ENCODE results near the gene PSMD2. TPM values are rescaled to one million over a fixed set of nuclear protein-coding genes. Genes with fewer than 3 reads are reported as not detected.

The PSMD2 gene
- total RNA-seq (2014; rRNA removed; shearing (Covaris generic)) = 248 and 283 TPM in 2 replicates

DNA sequence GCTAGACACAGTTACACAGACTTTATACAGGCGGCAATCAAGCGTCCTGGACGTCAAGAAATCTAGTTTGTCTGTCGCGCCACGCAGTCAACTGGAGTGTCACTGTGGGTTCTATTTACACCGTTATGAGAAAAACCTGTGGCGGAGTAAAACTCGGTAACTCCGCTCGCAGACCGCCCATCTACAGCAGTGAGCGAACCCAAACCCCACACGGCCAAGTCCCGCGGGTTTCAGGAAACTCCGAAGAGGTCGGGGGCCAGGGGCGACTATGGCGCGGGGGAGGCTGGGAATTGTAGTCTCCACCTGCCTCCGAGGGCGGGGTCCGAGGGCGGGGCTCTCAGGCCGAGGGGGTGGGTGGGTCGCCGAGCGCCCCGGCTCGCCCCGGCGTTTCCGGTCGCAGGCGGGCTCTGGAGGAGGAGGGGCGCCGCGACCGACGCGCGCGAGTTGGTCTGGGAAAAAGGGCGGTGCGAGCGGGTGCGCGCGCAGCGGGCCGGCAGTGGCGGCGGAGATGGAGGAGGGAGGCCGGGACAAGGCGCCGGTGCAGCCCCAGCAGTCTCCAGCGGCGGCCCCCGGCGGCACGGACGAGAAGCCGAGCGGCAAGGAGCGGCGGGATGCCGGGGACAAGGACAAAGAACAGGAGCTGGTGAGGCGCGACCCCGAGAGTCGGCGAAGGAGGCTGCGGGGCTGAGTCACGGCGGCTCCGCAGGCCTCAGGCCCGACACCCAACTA lies at the start of gene PSMD2:
Gene PSMD2 (plus strand): TSS at position 483 of the 729 bp plus-strand sequence. CDS start 26 bp downstream, at position 509.

DNA sequence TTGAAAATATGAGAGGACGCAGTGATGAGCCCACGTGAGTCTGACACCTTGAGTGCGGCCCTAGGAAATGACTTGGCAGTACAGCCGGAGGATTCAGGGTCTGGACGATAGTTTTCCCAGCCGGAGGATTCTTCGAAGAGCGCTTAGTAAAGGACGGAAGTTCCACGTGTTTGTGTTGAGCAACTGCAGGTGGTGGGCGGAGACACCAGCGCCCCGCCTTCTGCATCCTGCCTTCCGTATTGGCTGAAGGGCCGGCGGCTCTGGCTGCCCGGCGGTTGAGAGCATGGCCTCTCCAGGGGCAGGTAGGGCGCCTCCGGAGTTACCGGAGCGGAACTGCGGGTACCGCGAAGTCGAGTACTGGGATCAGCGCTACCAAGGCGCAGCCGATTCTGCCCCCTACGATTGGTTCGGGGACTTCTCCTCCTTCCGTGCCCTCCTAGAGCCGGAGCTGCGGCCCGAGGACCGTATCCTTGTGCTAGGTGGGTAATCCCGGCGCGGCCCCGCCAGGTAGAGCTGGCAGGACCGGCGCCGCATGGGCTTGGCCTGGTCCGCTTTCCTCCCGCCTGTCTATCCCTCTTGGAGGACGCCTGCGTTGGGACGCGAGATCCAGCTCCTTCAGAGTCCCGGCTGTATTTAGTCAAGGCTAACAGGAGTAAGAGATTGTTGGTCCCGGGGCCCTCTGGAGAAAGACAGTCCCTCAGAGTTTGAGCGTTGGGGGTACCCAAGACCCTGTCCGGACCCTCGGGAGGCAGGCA lies 49.5 kb upstream of the PSMD2 start, which contains the start of gene EEF1AKMT4:
Gene EEF1AKMT4 (plus strand): TSS at position 261 of the 755 bp plus-strand sequence. CDS start 23 bp downstream, at position 284.

DNA sequence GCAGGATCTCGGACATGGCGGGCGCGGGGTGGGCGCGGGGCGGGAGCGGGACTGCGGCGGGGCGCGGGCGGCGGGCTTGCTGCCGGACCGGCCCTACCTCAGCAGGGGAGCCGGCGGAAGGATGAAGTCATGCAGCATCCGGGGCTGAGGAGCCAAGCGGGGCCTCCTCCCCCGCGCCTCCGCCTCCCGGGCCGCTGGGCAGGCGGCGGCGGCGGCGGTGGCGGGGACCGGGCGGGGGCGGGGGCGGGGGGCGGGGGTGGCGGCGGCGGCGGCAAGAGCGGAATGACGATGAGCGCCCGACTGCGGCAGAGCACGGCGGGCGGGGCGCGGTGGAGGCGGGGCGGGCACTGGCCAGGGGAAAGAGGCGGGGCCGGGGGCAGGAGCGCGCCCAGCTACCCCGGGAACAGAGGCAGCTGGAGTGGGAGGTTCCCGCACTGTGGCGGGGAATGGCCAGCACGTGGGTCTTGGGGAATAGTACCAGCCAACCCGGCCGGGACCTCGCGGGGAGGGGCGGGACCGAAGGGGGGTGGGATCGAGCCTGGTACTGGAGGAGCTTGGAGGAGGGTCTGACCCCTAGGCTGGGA lies 37.7 kb upstream of the PSMD2 start, which contains the start of gene CAMK2N2:
Gene CAMK2N2 (minus strand): TSS at position 284 of the 584 bp plus-strand sequence. CDS start 268 bp downstream, at position 16.

DNA sequence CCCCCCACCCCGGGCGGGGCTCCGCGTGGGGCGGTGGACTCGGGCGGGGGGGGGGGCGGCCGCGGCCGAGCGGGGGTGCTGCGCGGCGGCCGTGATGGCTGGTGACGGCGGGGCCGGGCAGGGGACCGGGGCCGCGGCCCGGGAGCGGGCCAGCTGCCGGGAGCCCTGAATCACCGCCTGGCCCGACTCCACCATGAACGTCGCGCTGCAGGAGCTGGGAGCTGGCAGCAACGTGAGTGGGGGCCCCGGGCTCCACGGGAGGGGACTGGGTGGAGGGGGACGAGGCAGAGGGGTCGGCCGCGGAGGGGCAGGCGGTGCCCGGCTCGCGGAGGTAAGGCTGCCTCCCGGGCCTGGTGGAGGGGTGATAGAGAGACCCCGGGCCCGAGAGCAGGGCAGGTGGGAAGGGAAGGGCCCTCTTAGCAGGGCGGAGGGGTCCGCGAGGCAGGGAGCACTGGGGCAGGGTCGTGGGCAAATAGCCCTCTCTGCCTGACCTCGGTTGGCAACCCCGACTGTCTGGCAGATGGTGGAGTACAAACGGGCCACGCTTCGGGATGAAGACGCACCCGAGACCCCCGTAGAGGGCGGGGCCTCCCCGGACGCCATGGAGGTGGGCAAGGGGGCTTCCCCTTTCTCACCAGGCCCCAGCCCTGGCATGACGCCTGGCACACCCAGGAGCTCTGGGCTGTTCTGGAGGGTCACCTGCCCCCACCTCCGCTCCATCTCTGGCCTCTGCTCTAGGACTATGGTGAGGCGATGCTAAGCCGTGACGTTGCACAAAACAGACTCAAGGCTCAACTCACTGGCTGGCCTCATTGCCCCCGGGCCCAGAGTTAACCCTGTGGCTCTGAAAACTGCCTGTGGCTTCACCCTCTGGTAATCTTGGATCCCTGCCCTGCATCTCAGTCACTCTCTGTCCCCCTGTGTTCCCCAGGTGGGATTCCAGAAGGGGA lies 22.8 kb upstream of the PSMD2 start, which contains the start of gene ECE2:
Gene ECE2 (plus strand): TSS at position 62 of the 950 bp plus-strand sequence. CDS start 132 bp downstream, at position 194.

DNA sequence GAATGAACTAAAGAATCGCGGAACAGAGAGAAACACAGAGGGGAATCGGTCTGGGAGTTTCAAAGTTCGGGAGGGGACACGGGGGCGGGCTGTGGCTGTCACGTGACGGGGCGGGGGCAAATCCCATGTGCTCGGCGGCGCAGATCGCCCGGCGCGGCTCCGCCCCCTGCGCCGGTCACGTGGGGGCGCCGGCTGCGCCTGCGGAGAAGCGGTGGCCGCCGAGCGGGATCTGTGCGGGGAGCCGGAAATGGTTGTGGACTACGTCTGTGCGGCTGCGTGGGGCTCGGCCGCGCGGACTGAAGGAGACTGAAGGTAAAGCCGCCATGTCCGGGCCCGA lies 15.3 kb downstream of the PSMD2 start, which contains the start of gene EIF4G1:
Gene EIF4G1 (plus strand): TSS at position 244 of the 337 bp plus-strand sequence. CDS start 1,191 bp downstream, outside the sequence.

DNA sequence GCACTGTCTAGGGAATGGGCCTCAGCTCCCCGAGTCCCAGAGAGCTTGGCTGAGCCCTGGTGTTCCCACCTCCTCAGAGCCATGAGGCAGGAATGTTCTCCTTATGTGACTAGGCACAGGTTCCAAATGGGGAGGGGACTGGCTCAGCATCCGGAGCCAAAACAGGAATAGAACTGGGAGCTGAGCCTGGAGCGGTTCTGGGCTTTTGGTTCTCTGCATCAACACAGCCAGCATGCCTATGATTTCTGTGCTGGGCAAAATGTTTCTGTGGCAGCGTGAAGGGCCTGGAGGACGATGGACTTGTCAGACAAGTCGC lies 38.3 kb downstream of the PSMD2 start, which contains the start of gene FAM131A:
Gene FAM131A (plus strand): TSS at position 202 of the 316 bp plus-strand sequence. CDS start 31 bp downstream, at position 233.

Small RNA genes lying within 50 kb of the gene (small RNA-seq; reads per million reads assigned to genes)
- gene SNORD66 = 52.4 reads per million, percentile 95 among the genes with 10 or more reads in this experiment

Other genes with a start within 250 kb of the PSMD2 start
- not detected in 2 replicates for gene HTR3C, start 246.2 kb upstream of the PSMD2 start, total RNA-seq (2014; rRNA removed; shearing (Covaris generic))
- gene HTR3E, start 202.2 kb upstream of the PSMD2 start, total RNA-seq (2014; rRNA removed; shearing (Covaris generic)) = not detected in 2 replicates
- gene EIF2B5, start 163.9 kb upstream of the PSMD2 start, total RNA-seq (2014; rRNA removed; shearing (Covaris generic)) = 43.3 and 58.9 TPM in 2 replicates
- gene DVL3, start 143.9 kb upstream of the PSMD2 start, total RNA-seq (2014; rRNA removed; shearing (Covaris generic)) = 25.2 and 31.6 TPM in 2 replicates
- gene AP2M1, start 124.4 kb upstream of the PSMD2 start, total RNA-seq (2014; rRNA removed; shearing (Covaris generic)) = 243 and 275 TPM in 2 replicates
- 25.7 and 26.3 TPM in 2 replicates for gene ABCF3, start 113.0 kb upstream of the PSMD2 start, total RNA-seq (2014; rRNA removed; shearing (Covaris generic))
- gene VWA5B2, start 69.7 kb upstream of the PSMD2 start, total RNA-seq (2014; rRNA removed; shearing (Covaris generic)) = 0.15 TPM in 1 of 2 replicates, not detected in the other
- 34.3 and 51.6 TPM in 2 replicates for gene ALG3, start 50.3 kb upstream of the PSMD2 start, total RNA-seq (2014; rRNA removed; shearing (Covaris generic))
- 5.9 TPM in 2 replicates for gene EEF1AKMT4, start 49.6 kb upstream of the PSMD2 start, total RNA-seq (2014; rRNA removed; shearing (Covaris generic))
- gene CAMK2N2, start 37.7 kb upstream of the PSMD2 start, total RNA-seq (2014; rRNA removed; shearing (Covaris generic)) = 0.23 and 0.40 TPM in 2 replicates
- not detected in 2 replicates for gene ECE2, start 23.2 kb upstream of the PSMD2 start, total RNA-seq (2014; rRNA removed; shearing (Covaris generic))
- 320 and 331 TPM in 2 replicates for gene EIF4G1, start 15.4 kb downstream of the PSMD2 start, total RNA-seq (2014; rRNA removed; shearing (Covaris generic))
- 17.6 and 17.9 TPM in 2 replicates for gene FAM131A, start 38.4 kb downstream of the PSMD2 start, total RNA-seq (2014; rRNA removed; shearing (Covaris generic))
- 14.2 and 16.4 TPM in 2 replicates for gene CLCN2, start 62.4 kb downstream of the PSMD2 start, total RNA-seq (2014; rRNA removed; shearing (Covaris generic))
- gene POLR2H, start 62.5 kb downstream of the PSMD2 start, total RNA-seq (2014; rRNA removed; shearing (Covaris generic)) = 116 and 132 TPM in 2 replicates
- gene THPO, start 79.0 kb downstream of the PSMD2 start, total RNA-seq (2014; rRNA removed; shearing (Covaris generic)) = not detected in 2 replicates
- gene CHRD, start 80.8 kb downstream of the PSMD2 start, total RNA-seq (2014; rRNA removed; shearing (Covaris generic)) = 0.11 TPM in 1 of 2 replicates, not detected in the other